HG02759 (cell line): ENCODE measurements around the gene PREX1.

Experiments used
- ATAC-seq: cut with Tn5 transposase; IDR thresholded peaks from one replicate; pipeline ENCODE4 v1.9.1; 2021; ENCODE audit warnings: mild to moderate bottlenecking, moderate library complexity; ENCODE audit not compliant: unreplicated experiment

The PREX1 gene

DNA sequence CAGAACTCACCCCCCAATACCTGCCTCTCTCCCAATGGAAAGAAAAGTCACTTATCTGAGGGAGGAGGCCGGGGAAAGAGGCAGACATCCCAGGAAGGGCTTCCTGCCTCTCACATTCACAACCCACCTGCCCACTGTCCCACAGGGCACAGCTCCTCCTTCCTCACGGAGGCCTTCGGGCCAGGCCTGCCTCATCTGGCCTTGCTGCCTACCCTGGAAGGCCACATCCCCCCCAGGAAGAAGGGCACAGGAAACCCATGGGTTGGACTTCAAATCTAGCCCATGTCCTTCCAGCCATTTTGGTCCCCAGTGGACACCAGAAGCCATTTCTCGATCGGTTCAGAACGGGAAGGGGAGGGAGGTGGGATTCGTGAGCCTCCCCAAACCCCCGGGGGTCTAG lies 162.0 kb downstream of the PREX1 start:
- ATAC-seq: no peak

GRCh38 chr20:48662711-48663110 lies 165.1 kb downstream of the PREX1 start:
- no peak for ATAC-seq

DNA sequence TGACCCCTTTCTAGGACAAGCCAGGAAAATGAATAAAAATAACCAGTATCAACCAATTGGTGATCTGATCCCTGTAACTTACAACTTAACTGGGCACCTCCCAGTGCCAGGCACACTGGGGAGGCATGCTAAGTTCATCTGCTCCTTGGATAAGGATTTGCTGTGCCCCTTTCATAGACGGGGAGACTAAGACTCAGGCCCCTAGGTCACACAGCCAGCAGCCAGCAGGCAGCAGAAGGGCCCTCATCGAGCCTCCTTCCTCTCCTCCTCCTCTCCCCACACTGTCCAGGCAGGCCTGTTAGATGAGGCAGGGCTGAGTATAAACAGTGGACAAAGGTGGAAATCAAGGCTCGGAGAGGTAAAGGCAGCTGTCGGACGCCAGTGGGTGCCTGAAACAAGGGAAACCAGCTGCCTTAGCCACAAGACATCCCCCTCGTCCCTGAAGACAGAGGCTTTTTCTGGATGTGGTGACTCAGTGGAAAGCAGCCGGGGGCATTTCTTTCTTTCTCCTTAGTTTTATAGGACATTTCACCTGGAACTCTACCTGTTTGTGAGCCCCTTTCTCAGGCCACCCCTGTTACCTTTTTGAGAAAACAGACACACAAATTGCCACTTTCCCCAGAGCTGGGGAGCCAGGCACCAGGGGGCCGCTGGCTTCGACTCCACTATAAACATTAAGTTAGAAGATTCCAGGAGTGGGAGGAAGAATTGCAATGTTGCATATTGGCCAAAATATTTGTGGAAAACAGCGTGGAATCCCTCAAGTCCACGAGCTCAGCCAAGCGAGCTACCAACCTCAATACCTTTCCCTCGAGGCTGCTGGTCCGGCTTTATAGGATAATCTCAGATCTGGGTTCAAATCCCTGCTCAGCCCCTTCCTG lies 166.0 kb downstream of the PREX1 start:
- ATAC-seq: no peak

DNA sequence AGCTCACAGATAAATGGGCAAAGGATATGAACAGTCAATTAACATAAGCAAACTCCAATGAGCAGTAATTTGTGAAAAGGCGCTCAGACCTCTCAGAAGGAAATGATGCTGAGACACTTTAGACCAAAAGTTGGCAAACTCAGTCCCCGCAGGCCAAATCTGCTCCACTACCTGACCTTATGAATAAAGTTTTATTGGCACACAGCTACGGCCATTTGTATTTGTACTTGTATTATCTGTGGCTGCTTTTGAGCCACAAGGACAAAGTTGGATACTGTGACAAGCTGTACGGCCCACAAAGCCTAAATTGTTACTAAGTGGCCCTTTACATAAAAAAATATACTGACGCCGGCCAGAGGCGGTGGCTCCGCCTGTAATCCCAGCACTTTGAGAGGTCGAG lies 167.0 kb downstream of the PREX1 start:
- ATAC-seq: no peak

GRCh38 chr20:48659858-48660257 lies 167.9 kb downstream of the PREX1 start:
- no peak for ATAC-seq

DNA sequence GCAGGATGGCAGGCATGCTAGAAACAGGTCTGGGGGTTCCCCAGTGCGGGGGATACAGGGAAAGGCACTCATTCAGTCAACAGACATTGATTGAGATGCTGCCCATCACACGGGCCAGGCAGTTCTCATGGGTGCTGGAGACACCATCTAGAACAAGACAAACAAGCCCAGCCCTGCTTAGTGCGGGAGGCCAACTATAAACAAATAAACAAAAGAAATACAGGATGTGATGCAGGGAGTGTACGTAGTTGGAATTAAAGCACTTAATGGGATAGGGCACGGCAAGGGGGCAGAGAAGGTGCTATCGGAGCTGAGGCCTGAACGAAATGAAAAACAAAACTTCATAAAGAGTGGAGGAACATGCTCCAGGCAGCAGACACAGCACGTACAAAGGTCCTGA lies 169.3 kb downstream of the PREX1 start:
- ATAC-seq: no peak

DNA sequence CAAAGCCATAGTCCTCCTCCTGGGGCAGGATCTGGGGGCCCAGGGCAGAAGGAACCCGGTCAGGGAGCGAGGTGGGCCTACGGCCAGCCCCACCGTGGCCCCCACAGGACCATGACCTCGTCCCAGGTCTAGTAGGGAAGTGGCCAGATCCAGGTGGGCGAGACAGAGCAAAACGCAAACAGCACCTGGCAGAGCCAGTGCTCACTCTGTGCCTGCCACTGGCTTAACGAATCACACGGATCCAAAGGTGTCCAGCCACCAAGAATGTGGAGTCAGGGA lies 169.7 kb downstream of the PREX1 start:
- ATAC-seq: no peak

- ATAC-seq: no peak
Observed at GRCh38 chr20:48657426-48658197, 170.2 kb downstream of the PREX1 start.

DNA sequence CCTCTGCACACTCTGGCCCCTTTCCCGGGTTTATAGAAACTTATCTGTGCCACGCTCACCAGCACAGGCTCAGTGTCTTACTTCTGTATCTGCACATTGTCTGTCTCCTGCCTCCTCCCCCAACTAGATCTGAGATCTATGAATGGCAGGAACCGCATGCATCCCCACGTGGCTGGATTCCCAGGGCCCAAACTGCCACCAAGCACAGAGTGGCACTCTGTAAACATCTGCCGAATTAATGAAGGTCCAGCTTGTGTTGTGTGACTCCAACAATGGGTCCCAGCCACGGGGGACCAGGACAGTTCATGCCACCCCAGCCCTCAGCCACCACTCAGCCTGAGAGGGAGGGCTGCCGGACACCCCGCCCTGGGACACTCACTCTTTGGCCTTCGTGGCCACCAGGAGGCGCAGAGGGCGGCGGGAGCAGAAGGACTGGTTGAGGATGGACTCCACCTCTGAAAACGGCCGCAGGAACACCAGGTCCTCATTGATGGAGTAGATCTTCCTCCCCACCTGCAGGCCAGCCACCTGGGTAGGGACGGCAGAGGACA lies 171.1 kb downstream of the PREX1 start:
- no peak for ATAC-seq

DNA sequence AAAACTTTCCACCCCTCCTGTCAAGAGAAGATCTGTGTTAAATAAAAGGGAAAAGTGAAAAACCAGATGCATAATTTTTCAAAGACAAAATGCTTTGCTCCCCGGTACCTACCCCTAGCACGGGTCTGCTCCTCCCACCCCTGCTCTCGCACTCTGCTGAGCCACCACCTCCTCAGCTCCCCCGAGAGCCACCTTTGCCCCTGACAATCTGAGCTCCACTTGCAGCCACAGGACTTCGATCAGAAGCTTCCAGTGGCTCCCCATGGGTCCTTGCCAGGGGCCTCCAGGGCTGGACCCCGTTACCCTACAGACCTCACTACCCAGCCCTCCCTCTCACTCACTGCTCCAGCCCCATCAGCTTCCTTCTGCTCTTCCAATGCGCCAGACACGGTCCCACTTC lies 171.7 kb downstream of the PREX1 start:
- no peak for ATAC-seq

DNA sequence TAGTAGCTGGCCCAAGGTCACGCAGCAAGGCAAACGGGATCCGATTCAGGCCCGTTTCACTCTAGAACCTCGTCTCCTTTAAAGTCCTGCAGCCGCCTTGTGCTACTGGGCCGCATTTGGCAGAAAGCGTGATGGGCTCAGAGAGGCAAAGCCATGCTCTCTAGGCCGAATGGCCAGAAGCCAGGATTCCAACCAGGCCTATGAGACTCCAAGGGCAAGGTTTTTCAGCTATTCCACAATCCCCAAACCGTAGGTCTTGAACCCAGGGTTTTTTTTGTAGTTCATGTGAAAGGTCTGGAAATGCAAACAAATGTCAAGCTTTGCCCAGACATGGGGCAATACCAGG lies 174.1 kb downstream of the PREX1 start:
- ATAC-seq: no peak

DNA sequence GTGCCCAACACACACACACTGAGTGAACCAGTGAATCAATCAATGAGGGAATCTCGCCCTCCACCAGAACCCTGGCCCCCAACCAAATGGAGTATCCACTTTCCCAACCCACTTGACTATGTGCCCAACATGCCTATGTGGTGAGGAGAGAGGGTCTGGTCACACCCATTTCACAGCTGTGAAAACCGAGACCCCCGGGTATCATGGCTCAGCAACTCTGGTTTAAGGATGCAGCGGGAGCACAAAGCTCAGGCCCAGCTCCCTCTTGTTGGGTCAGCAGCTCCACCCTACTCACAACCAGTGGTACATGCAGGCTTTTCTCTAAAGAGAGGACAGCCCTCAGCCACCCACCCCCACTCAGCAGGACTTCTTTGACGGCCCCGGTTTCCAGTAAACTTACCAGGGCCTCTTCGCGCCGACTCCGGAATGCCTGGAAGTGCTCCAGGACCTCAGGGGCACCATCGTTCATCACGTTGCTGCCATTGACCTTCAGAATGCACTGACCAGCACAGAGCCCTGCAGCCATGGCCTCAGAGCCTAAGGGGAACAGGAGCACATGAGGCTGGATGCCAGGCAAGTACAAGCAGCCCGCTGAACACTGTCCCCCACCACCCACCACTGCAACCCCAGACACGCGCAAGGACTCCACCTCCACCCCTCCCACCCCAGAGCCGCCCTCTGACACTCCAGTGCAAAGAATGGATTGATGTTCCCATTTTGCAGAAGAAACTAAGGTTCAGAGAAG lies 174.7 kb downstream of the PREX1 start:
- no peak for ATAC-seq

GRCh38 chr20:48651960-48652359 lies 175.8 kb downstream of the PREX1 start:
- no peak for ATAC-seq

- no peak for ATAC-seq
Observed at GRCh38 chr20:48651271-48651670, 176.5 kb downstream of the PREX1 start.

DNA sequence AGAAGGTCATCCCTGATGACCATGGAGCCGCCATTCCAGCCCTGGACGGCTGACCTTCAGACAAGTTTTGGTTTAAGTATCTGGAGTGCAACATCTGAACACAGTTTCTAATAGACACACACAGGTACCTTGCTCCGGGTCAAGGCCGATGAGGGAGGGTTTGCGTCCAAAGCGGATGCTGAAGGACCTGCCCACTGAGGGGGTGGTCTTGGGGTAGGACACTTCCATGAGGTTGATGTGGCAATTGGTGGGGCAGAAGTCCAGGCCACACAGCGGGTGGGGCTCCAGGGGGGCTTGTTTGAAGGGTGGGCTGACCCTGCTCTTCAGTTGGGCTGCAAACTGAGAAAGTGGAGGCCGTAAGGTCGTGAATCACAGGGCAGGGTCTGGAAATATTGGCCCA lies 177.9 kb downstream of the PREX1 start:
- no peak for ATAC-seq

GRCh38 chr20:48649104-48649626 lies 178.6 kb downstream of the PREX1 start:
- no peak for ATAC-seq

GRCh38 chr20:48648482-48649051 lies 179.2 kb downstream of the PREX1 start:
- ATAC-seq: no peak

DNA sequence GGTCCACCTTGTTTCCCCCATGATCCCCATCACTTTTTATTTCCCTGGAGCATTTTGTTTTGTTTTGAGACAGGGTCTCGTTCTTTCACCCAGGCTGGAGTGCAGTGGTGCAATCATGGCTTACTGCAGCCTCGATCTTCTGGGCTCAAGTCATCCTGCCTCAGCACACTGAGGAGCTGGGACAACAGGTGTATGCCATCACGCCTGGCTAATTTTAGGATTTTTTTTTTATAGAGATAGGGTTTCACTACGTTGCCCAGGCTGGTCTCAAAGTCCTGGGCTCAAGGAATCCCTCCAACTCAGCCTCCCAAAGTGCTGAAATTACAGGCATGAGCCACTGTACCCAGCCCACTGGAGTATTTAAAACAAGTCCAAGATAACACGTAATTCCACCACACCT lies 179.9 kb downstream of the PREX1 start:
- no peak for ATAC-seq

DNA sequence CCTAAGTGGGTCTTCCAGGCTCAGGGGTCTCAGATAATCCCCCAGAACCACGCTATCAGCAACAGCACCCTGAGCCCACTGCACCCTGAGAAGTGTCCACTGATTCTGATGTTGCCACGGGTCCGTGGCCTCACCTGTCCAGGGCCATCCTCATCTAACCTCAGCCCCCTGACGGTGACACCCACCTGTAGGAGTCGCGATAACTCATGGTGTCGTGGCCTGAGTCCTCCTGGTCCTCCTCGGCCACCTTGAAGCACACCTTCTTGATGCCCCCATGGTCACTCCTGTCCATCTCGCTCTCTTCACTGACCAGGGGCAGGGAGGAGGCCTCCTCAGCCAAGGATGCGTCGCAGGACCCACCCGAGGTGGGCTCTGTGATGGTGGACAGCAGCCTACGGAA lies 182.1 kb downstream of the PREX1 start:
- ATAC-seq: no peak

- ATAC-seq: no peak
Observed at GRCh38 chr20:48644286-48644828, 183.4 kb downstream of the PREX1 start.
